ENCODE measurements around the gene KRTAP10-3. TPM values are rescaled to one million over a fixed set of nuclear protein-coding genes. Genes with fewer than 3 reads are reported as not detected.

KRTAP10-3 gene
- total RNA-seq, 1 donor from 2014 or later, result not detected

- Mint-ChIP-seq H3K27me3 (ENCODE audit: low read depth, unreplicated experiment) (peaks cover 13% of the 10 kb centered on the region), H3K27ac (ENCODE audit: unreplicated experiment) (no peak overlapping the region), H3K36me3 (ENCODE audit: low read depth, unreplicated experiment) (peaks cover 4% of the 10 kb centered on the region), H3K4me1 (ENCODE audit: low read depth, unreplicated experiment) (peaks cover 4% of the 10 kb centered on the region), H3K9me3 (ENCODE audit: unreplicated experiment) (peaks cover 23% of the 10 kb centered on the region), H3K4me3 (ENCODE audit: unreplicated experiment) (no peak overlapping the region)
- Histone ChIP-seq H3K4me1 (ENCODE audit: insufficient read depth, low read length) (no peaks in the 10 kb centered on the region), H3K36me3 (ENCODE audit: insufficient read depth, low read length) (no peaks in the 10 kb centered on the region), H3K27ac (ENCODE audit: low read depth, low read length) (no peak overlapping the region), H3K27me3 (ENCODE audit: insufficient read depth, low read length) (no peaks in the 10 kb centered on the region), H3K79me2 (ENCODE audit: insufficient read depth, low read length) (no peaks in the 10 kb centered on the region), H2AFZ (ENCODE audit: low read depth, low read length) (no peak overlapping the region), H3K9ac (ENCODE audit: low read length) (no peak overlapping the region), H3K4me2 (ENCODE audit: low read length) (no peak overlapping the region), H3K9me3 (ENCODE audit: insufficient read depth, low read depth, low read length) (peaks cover 14% of the 10 kb centered on the region), H4K20me1 (ENCODE audit: insufficient read depth, low read length) (no peaks in the 10 kb centered on the region), H3K4me3 (ENCODE audit: insufficient read depth, low read depth, low read length) (no peak overlapping the region)
- TF ChIP-seq CTCF (IDR thresholded peaks at IDR 0.05; ENCODE audit: insufficient read depth, low read depth, low read length) (no peak), EZH2 (IDR thresholded peaks at IDR 0.05; ENCODE audit: insufficient read depth, low read length) (no peak)
- DNase-seq (ENCODE audit: low read depth) (no peak), FAIRE-seq (no peak)
Measured at GRCh38 chr21:44576025-44576420, 17.4 kb upstream of the KRTAP10-3 start.

- H4K20me1 ChIP-seq (ENCODE audit: insufficient read depth, low read length), result no peaks in the 10 kb centered on the region
- no peak overlapping the region for H3K27ac Mint-ChIP-seq (ENCODE audit: unreplicated experiment)
- no peak for DNase-seq (ENCODE audit: low read depth)
Measured at GRCh38 chr21:44575307-44576024, 16.9 kb upstream of the KRTAP10-3 start.

More at GRCh38 chr21:44575307-44576024, 16.9 kb upstream of the KRTAP10-3 start:
- H3K4me2 ChIP-seq (ENCODE audit: low read length), result no peak overlapping the region
- no peaks in the 10 kb centered on the region for H3K27me3 ChIP-seq (ENCODE audit: insufficient read depth, low read length)
- no peak for TF ChIP-seq EZH2 (IDR thresholded peaks at IDR 0.05; ENCODE audit: insufficient read depth, low read length)
- no peak for TF ChIP-seq CTCF (IDR thresholded peaks at IDR 0.05; ENCODE audit: insufficient read depth, low read depth, low read length)
- peaks cover 6% of the 10 kb centered on the region for H3K36me3 Mint-ChIP-seq (ENCODE audit: low read depth, unreplicated experiment)
- H3K4me3 ChIP-seq (ENCODE audit: insufficient read depth, low read depth, low read length), result no peak overlapping the region
- peaks cover 4% of the 10 kb centered on the region for H3K4me1 Mint-ChIP-seq (ENCODE audit: low read depth, unreplicated experiment)
- peaks cover 28% of the 10 kb centered on the region for H3K9me3 Mint-ChIP-seq (ENCODE audit: unreplicated experiment)
- no peaks in the 10 kb centered on the region for H3K36me3 ChIP-seq (ENCODE audit: insufficient read depth, low read length)
- H3K79me2 ChIP-seq (ENCODE audit: insufficient read depth, low read length), result no peaks in the 10 kb centered on the region
- no peak overlapping the region for H3K27ac ChIP-seq (ENCODE audit: low read depth, low read length)
- FAIRE-seq, result no peak
- H2AFZ ChIP-seq (ENCODE audit: low read depth, low read length), result no peak overlapping the region
- H3K9me3 ChIP-seq (ENCODE audit: insufficient read depth, low read depth, low read length), result peaks cover 14% of the 10 kb centered on the region
- H3K27me3 Mint-ChIP-seq (ENCODE audit: low read depth, unreplicated experiment), result peaks cover 12% of the 10 kb centered on the region
- no peaks in the 10 kb centered on the region for H3K4me1 ChIP-seq (ENCODE audit: insufficient read depth, low read length)
- H3K4me3 Mint-ChIP-seq (ENCODE audit: unreplicated experiment), result no peak overlapping the region
- no peak overlapping the region for H3K9ac ChIP-seq (ENCODE audit: low read length)

Data from astrocyte (in vitro differentiated cells and primary cell).